PC-3 (cell line): ENCODE measurements around the gene RIN2.

Experiments
- EZH2 ChIP-seq: fragments of 300-600 bp; sonication (generic); IDR thresholded peaks from one replicate; pipeline ENCODE4 v1.6.1; 2017; ENCODE audit warnings: antibody characterized with exemption, mild to moderate bottlenecking, low read length; ENCODE audit not compliant: unreplicated experiment
- EZH2phosphoT487 ChIP-seq: fragments of 300-600 bp; sonication (generic); IDR thresholded peaks from 2 replicates; pipeline ENCODE4 v1.6.1; 2018; ENCODE audit warnings: mild to moderate bottlenecking, antibody characterized with exemption, low read length, borderline replicate concordance
- TF ChIP-seq, protein P1 (sequence below): fragments of 300-600 bp; sonication (generic); conservative IDR thresholded peaks from 2 replicates; pipeline ENCODE4 v1.5.1; 2017; ENCODE audit warnings: antibody characterized with exemption, low read depth, mild to moderate bottlenecking, low read length

DNA sequence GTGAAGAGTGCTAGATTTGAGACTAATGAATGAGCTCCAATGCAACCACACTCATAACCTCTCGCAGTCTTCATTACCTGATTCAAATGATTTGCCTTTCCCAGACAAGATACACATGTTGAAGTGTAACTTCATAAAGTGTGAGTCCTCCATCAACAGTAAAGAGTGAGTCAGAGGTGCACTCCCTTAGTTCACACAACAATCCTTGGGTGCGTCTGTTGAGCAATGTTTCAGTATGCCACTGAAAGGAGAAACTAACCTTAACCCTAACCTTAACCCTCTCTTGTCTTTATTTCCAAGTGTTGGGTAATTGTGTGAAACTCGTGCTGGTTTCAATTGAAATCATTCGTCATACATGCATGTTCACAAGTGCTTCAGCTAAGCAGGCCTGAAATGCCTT lies 21.0 kb upstream of the RIN2 start:
- TF ChIP-seq EZH2 (no peak), EZH2phosphoT487 (no peak)
- TF ChIP-seq, protein P1, sequence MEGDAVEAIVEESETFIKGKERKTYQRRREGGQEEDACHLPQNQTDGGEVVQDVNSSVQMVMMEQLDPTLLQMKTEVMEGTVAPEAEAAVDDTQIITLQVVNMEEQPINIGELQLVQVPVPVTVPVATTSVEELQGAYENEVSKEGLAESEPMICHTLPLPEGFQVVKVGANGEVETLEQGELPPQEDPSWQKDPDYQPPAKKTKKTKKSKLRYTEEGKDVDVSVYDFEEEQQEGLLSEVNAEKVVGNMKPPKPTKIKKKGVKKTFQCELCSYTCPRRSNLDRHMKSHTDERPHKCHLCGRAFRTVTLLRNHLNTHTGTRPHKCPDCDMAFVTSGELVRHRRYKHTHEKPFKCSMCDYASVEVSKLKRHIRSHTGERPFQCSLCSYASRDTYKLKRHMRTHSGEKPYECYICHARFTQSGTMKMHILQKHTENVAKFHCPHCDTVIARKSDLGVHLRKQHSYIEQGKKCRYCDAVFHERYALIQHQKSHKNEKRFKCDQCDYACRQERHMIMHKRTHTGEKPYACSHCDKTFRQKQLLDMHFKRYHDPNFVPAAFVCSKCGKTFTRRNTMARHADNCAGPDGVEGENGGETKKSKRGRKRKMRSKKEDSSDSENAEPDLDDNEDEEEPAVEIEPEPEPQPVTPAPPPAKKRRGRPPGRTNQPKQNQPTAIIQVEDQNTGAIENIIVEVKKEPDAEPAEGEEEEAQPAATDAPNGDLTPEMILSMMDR, result no peak
